GM21576 (cell line): Measurements from ENCODE around the gene HOXD3.

Source experiments
- ATAC-seq: cut with Tn5 transposase; IDR thresholded peaks from one replicate; pipeline ENCODE4 v1.9.1; 2021; ENCODE audit warnings: mild to moderate bottlenecking, moderate library complexity; ENCODE audit not compliant: unreplicated experiment

The HOXD3 gene

DNA sequence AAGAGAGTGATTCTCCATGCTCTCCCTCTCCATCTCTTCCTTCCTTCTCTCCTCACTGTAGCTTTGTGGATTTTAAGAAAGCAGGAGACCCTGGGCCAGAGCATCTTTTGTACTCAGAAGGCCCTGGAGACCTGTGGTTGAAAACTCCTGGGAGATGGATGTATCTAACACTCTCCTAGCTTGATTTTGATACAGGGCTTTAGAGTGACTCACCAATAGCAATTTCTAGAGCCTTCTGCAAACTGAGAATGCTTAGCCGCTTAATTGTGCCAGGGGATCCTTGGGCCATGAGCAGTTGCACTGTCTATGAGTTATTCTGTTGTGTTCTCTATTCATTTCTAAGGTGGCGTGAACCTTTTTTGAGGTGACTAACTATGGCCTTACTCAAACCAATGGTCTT is 49.0 kb downstream of the HOXD3 start:
- no peak for ATAC-seq

DNA sequence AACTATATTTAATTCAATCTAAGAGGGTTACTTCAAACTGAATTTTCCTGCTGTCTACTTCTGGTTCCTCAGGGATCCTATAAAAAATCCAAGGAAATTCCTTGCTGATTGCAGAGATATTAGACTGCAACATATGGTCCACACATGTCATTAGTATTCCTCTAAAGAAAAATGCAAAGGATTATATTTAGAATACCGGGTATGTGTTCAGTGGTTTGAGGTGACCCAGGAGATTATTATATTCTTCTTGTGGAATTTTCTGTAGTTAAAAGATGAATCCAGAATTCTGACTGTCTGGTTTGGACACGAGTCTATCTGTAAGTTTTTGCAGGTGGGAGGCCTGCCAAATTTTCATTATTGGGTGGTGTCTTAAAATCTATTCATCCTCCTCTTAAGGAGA is 49.6 kb downstream of the HOXD3 start:
- ATAC-seq = no peak

DNA sequence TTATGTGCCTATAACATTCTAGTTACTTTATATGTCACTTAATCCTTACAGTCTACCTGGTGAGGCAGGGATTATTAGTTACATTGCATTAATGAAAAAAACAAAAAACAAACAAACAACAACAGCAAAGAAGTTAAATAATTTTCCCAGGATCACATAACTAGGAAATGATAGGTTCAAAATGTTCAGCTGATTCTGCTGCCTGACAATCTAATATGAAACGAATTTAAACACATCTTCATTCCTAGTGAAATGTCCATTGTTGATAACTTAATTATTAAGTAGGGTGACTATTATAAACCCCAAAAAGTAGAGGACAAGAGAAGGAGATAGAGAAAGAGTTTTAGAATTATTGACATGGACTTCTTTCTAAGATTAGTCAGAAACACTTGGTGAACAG is 54.0 kb downstream of the HOXD3 start:
- ATAC-seq = no peak

DNA sequence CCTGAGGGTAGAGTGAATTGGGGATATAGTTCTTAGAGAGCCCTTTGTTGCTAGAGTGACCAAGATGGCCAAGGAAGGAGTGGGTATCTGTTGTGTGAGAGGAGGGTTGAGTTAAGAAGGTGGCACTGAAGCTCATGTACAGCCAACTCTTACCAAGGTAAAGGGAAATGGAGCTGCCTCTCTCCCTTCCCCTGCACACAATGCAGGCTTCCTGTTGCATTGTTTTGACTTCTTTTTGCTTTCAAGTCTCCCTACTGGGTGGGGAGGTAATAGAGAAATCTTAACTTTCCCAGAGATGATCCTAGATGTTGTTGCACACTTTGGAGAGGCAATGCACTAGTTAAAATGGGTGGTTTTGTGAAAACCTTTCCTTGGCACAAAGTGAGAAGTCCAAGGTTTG is 55.2 kb downstream of the HOXD3 start:
- ATAC-seq = no peak

DNA sequence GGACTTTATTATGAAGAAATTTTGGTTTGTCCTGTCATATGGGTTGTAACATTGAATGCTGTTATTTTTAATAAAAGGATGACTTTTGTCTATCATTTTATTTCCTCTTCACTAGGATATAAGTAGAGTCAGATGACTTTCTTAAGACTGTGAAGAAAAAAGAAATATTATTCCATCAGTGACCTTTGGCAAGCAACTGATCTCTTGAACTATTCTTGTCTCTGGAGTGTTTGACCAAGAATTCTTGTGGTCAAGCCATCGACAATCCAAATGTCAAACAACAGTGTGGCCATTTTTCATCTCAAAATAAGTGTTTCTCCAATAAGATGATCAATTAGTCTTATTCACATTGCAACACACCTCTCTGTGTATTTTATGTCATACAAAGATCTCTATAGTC is 56.3 kb downstream of the HOXD3 start:
- ATAC-seq = no peak
